ENCODE measurements around the gene CELSR1. TPM values are rescaled to one million over a fixed set of nuclear protein-coding genes. Genes with fewer than 3 reads are reported as not detected.

The CELSR1 gene
- total RNA-seq, 1 experiment from 2014 or later, result 22.6 TPM

- TF ChIP-seq CTCF (conservative IDR thresholded peaks at IDR 0.05), result peak; percentile 53
- no peak for DNase-seq
- no peak overlapping the region for H3K56ac ChIP-seq (ENCODE audit: insufficient read length, low read depth, low read length)
Measured at GRCh38 chr22:46386312-46386711, 151.1 kb downstream of the CELSR1 start.

More at GRCh38 chr22:46386312-46386711, 151.1 kb downstream of the CELSR1 start:
- Histone ChIP-seq H4K8ac (replicated peaks; ENCODE audit: insufficient read length, low read depth, low read length) (no peak overlapping the region), H3K27ac (ENCODE audit: insufficient read length, low read depth, low read length) (no peak overlapping the region), H4K5ac (ENCODE audit: insufficient read length, low read depth, low read length) (no peak overlapping the region), H2BK20ac (ENCODE audit: low read depth, low read length, poor library complexity, severe bottlenecking) (no peak overlapping the region), H3K79me1 (ENCODE audit: insufficient read depth, low read depth, low read length, poor library complexity, severe bottlenecking) (no peaks in the 10 kb centered on the region), H4K91ac (ENCODE audit: insufficient read length, low read depth, low read length) (no peak overlapping the region), H2BK120ac (ENCODE audit: low read depth, low read length, poor library complexity, severe bottlenecking) (no peak overlapping the region), H2AFZ (ENCODE audit: low read length) (no peak overlapping the region), H3K79me2 (ENCODE audit: insufficient read depth, low read length) (no peaks in the 10 kb centered on the region), H3K4me1 (ENCODE audit: insufficient read depth, low read length) (no peaks in the 10 kb centered on the region), H3K9me3 (ENCODE audit: control insufficient read depth, low read depth, low read length) (no peaks in the 10 kb centered on the region), H3K9ac (ENCODE audit: extremely low read depth, insufficient read length, low read length) (no peak overlapping the region), H3K18ac (ENCODE audit: insufficient read length, low read depth, low read length) (no peak overlapping the region), H2BK5ac (ENCODE audit: insufficient read length, low read length) (no peak overlapping the region), H4K20me1 (ENCODE audit: control insufficient read depth, insufficient read depth, insufficient read length) (no peaks in the 10 kb centered on the region), H3K4me2 (ENCODE audit: insufficient read depth, insufficient read length, low read length) (no peak overlapping the region), H3K27me3 (ENCODE audit: insufficient read depth, low read length) (no peaks in the 10 kb centered on the region), H2BK15ac (ENCODE audit: low read depth, low read length) (no peak overlapping the region), H3T11ph (ENCODE audit: low read length) (no peak overlapping the region), H2AK5ac (ENCODE audit: insufficient read length, low read length) (no peak overlapping the region), H3K23me2 (ENCODE audit: insufficient read length, low read depth, low read length, poor library complexity, severe bottlenecking) (no peaks in the 10 kb centered on the region), H3K14ac (ENCODE audit: insufficient read depth, low read length) (no peak overlapping the region), H2BK12ac (ENCODE audit: insufficient read length, low read depth, low read length) (no peak overlapping the region), H3K4ac (ENCODE audit: low read depth, low read length) (no peak overlapping the region), H3K23ac (ENCODE audit: insufficient read length, low read depth, low read length) (no peak overlapping the region)
- Mint-ChIP-seq H3K27me3 (ENCODE audit: low read depth) (no peaks in the 10 kb centered on the region), H3K4me1 (peaks cover 2 to 7% of the 10 kb centered on the region in 2 experiments), H3K4me3 (no peak overlapping the region), H3K36me3 (ENCODE audit: insufficient read depth in 1 of 3, low read depth in 3 of 3) (peaks cover 0 to 14% (median 11%) of the 10 kb centered on the region in 3 experiments; a peak in 4 of 7 replicates), H3K9me3 (no peaks in the 10 kb centered on the region; a peak in 1 of 5 replicates), H3K27ac (no peak overlapping the region)
- WGBS (ENCODE audit: extremely low coverage, insufficient read length, low lambda C conversion rate), result no CpG with 5 or more reads among the region's 27 CpGs

All from H9 (cell line).